ENCODE results near the gene CKB.
A peak's percentile ranks its signal among the peaks of the same experiment; 100 is the strongest.

The CKB gene

DNA sequence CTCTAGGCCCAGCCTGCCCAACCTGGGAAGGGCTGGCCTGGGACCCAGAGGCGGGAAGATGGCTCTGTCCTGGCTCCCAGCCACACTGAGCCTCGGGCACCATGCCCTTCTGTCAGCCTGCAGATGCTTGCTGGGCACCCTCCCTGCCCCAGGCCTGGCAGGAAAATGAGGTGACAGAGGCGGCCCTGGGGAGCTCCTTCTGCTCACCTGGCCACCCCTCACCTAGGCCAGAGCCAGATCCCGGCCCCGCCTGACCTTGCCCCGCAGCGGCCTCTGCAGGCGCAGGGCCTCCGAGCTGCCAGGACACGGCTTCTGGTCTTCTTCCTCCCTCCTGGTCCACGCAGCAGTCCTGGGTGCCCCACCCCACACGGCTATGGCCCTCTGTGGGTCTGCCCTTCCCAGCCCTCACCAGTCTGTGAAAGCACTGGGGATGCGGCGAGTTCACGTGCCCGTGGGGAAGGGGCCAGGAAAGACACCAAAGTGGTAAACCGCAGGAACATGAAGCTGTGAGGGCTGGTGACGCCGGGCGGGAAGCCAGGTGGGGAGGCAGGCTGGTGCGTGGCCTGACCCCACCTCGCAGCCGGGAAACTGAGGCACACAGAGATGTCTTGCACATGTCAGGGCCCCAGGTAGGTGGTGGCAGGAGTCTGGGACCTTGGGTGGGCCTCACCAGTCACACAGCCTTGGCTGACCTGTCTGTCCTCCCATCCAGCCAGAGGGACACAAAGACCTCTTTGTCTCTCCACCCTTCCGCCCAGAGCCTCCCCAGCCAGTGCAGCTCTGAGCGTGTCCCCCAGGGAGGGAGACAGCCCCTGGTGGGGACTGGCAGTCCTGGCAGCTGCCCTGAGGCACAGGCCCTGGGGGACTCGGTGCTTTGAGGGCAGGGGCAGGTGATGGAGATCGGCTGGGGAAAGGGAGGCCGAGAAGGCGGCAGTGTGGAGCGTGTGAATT lies 27.0 kb upstream of the CKB start:
- no peak for DNase-seq

- DNase-seq, result no peak
Measured at GRCh38 chr14:103548463-103549351, 26.1 kb upstream of the CKB start.

DNA sequence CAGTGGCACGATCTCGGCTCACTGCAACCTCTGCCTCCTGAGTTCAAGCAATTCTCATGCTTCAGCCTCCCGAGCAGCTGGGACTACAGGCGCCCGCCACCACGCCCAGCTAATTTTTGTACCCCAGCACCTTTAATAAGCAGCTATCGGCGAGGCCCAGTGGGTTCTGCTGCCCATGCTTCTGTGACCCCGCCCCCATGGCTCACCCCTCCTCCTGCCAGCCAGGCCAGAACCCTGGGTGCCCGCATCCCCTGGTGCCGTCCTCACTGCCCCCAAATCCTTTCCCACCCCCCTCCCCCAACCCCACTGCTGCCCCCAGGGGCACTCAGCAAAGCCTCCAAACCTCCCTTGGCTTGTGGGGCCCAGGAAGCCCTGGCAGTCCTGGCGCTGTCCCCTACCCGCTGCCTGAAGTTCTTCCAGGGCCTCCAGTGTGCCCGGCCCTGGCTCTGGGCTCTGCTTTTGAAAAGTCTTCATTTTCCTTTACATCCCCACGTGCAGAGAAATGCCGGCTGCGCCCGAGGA lies 25.4 kb upstream of the CKB start:
- no peak for DNase-seq

GRCh38 chr14:103547455-103547940 lies 24.9 kb upstream of the CKB start:
- no peak for DNase-seq

DNA sequence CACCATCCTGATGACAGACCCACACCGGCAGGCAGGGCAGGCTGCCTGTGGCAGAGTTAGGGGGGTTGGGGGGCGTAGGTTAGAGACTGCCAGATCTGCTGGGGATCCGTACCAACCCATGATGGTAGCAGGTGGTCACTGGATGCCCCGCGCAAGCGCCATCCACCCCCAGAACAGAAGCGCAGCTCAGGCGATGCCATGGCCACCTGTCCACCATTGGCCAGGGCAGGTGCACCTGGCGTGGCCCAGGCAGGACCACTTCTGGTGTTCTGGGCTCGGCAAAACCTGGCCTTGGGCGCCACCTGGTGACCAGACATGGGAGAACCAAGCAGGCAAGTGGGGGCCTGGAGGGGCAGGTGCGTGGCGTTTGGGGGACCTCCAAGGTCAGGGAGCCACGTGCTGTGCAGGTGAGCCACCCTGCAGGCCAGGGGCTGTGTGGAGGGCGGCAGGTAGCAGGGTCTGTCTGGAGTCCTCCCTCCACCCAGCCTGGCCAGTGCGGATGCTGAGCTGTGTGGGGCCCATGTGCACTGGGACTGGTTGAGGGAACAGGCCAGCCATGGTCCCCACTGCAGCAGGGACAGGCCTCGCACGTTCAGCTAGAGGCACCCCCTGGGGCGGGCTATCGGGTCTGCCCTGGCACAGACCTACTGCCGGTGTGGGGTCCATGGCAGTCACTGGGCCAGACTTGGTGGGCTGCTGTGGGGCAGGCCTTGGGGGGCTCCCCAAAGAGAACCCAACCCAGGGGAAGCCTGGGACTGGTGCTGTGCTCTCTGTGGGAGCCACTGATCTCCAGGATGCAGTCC lies 24.2 kb upstream of the CKB start:
- DNase-seq, result peak; percentile 61

DNA sequence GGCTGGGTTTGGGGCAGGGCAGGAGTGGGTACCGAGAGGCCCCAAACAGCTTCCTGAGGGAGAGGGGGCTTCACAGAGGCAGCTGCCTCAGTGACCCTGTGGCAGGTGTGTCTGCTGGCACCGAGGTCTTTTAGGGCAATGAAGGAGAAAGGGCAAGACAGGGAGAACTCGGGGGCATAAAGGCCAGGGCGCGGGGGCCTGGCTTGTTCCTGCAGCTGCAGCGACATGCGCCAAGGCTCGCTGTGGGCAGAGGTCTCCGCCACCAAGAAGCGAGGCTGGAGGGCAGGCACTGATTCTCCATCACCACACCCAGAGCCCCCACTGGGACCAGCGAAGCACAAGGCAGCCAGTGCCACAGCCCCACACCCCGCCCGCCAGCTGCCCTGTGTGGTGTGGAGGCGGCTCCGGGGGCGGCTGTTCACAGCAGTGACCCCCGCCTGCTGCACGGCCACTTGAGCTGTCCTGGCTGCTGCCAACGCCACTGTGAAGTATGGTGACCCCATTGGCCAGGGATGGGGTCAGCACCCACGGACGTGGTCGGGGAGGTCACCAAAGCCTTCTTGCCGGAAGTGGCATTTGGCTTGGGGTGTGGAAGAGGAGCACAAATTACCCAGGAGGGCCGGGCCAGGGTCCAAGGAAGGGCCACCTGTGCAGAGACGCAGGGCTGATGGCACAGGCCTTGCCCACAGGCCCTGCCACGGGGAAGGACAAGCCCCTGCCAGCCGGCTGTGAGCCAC lies 23.5 kb upstream of the CKB start:
- no peak for DNase-seq

- no peak for DNase-seq
Measured at GRCh38 chr14:103545219-103545914, 22.7 kb upstream of the CKB start.

- DNase-seq, result no peak
Measured at GRCh38 chr14:103544388-103545218, 22.0 kb upstream of the CKB start.

DNA sequence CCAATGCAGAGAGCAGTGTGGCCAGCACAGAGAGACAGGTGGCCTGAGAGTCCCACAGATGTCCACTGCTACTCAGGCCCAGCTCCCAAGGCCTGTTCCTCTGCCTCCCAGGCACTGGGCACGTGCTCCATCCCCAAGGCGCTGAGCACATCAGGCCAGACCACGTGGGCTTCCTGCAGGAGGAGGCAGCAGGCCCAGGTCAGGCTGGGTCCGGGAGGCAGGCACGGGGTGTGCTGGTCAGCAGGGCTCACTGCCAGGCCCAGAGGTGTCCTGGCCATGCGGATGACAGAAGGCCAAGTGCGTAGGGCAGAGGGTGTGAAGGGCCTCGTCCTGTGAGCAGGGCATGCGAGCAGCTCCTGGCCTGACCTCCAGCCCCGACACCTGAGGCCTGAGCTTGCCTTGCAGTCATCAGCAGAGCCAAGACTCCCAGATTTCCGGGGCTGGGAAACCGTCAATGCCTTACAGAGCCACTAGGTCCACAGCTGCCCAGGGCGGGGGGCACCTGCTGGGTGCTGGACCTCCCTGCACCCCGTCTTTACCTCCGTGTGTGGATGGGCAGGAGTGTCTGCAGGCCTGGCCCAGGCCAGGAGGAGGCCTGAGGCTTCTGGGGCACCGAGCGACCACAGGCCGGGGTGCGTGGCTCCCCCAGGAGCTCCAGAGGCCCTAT lies 21.2 kb upstream of the CKB start:
- no peak for DNase-seq

DNA sequence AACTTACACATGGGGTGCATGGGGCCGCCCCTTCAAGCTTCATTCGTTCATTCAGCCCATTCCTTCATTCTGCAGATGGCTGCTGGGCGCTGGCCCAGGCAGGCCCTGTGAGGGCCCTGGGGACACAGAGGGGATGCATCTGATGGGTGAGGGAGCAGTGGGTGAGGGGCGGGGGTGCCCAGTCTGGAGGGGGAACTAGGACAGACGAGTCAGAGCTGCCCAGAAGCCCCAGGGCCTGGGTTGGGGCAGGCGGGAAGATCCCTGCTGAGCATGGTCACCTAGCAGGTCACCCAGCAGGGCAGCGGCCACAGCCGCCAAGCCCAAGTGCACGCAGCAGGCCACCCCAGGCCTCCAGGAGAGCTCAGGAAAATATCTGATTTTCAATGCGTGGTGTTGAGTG lies 20.5 kb upstream of the CKB start:
- no peak for DNase-seq

DNA sequence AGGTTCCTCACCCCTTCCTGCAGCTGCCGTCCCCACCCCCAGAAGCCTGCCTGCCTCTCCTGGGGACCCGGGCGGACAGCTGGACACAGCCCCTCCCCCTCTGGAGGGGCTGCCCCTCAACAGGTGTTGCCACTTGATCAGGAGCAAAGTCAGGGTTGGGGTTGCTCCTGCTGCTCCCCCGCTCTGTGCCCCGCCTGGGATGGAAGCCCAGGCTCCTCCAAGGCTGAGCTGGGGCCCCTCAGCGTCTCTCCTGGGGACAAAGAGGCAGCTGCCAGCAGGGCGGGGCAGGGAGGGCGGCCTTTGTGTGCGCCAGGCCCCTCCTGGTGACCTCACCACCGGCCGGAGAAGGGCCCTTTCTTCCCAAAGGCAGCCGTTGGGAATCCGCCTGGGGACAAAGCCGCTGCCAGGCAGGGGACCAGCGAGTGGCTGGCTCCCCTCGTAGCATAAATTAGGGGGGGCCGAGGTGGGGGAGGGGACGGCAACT lies 20.0 kb upstream of the CKB start:
- no peak for DNase-seq

DNA sequence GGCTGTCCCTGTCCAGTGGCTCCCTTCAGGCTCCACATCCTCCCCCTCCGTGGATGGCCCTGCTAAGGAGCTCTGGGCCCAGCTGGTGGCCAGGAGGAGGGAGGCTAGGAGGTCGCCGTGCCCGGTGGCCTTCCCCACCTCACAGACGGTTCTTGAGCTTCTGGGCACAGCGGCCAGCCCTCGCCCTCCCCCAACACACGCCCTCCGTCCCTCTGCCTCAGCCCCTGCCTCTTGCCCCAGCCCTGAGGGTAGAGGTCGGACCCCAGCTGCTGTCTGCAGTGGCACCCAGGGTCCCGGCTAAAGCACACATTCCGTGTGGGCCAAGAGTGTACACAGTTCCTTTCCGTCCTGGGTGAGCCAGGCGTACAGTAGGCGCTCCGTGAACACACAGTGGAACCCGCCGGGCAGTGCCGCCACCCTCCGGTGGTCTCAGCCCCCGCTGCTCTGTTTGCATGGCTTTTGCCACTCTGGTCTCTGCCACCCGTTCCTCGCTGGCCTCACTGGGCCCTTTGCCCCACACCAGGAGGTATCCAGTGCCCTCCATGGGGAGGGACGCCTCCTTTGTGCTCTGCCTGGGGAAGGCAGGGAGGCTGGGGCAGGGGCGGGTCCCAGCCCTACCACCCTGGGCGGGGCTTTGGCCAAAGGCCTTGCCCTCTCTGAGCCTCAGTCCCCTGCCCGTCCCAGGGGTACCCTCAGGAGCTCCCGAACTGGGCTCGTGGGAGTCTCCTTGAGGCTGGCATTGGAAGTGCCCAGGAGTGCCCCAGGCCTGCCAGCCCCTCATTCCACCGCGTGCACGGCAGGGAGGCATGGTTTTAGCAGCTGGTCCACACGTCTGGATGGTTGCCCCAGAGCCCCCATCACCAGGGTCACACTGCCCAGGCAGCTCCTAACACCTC lies 19.3 kb upstream of the CKB start:
- no peak for DNase-seq

DNA sequence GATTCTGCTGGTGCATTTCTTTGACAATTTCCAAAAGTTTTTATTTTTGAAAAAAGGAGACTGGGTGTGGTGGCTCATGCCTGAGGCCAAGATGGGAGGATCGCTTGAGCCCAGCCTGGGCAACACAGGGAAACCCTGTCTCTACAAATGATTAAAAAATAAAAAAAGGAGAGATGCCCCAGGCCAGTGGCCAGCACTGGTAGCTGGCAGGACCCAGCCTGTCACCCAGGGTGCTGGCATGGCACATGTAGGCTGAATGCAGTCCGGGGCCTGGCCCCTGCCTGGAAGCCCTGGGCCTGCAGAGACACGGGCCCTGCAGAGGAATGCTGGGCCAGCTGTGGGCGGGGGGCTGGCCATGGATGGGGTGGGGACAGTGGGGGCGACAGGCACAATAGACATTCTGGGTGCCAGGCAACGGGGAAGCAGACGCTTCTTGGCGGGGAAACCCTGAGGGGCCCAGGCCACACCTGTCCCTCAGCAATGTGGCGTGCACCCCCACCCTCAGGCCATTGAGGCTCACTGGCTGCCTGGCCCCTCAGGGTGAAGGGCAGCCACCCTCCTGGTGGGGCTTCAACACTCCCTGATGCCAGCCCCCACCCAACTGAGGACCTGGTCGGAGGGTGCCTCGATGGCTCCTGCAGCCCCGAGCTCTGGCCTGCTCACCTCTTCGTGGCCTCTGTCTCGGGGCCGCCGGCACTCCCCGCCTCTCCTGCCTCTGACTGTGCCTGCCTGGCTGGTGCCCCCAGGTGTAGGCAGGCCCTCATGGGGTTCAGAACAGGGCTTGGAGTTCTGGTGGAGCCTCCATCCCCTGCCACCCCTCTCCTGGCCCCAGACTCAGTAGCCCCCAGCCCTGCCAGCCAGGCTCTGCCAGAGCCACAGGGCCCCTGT lies 18.4 kb upstream of the CKB start:
- DNase-seq, result no peak

DNA sequence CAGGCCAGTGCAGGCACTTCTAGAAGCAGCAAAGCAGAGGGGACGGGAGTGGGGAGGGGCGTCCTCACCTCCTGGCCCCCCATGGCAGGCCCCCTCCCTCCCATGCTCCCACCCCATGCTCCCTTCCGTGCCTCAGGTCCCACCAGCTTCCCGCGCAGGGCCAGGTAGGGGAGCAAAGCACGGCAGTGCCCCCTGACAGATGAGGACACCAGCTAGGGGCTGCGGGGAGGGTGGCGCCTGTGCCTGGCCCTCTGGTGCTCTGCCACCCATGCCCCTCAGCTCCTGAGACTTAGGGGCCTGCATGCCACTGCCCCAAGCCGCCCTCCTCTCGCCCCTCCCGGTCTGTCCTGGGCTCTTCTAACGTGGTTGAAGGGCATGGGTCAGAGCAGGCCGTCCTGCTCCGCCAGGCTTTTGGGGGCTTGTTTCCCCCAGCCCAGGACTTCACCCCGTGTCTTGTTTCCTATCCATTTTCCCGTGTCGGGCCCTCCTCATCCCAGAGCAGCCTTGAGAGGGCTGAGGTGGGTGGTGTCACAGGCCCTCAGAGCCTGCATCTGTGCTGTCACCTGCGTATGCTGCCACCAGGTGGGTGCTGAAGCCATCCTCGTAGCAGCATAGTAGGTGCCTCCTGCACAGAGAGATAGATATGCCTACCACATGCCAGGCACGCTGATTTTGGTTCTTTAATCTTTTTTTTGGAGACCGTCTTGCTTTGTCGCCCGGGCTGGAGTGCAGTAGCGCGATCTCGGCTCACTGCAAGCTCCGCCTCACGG lies 16.6 kb upstream of the CKB start:
- DNase-seq, result no peak

DNA sequence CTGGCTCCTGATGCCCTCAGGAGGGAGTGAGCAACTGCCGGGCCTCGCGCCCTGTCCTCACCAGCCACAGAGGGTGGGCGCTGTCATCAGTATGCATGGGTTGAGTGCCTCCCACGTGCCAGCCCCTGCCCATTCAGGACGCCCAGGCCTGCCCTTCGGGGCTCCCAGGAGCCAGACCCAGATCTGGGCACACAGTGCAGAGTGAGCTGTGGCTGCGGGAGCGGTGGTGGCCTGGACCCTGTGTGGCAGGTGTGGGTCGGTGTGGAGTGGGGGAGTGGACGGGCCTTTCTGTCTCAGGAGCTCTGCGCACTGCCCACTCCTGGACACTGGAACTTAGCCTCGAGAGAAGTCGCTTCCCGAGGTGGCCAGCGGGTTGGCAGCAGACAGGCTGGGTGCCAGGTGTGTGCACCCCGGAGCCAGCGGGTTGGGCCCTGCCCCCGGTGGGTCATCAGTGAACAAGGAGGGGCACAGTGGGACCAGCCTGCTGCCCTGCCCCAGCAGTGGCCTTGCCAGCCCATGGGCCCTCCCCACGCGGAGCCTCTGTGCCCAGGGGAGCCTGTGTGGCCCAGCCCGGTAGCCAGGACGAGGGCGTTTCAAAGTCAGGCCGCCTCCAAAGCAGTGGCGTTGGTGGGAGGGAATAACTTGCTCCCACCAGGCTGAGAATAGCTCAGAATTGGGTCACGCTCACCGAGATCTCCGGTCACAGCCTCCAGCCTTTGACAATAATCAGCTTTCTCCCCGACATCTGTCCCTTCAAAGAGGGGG lies 15.8 kb upstream of the CKB start:
- DNase-seq, result no peak

All from RPMI8226 (cell line).